PC-9 (cell line): ENCODE measurements around the gene FTO. TPM values are rescaled to one million over a fixed set of nuclear protein-coding genes. Genes with fewer than 3 reads are reported as not detected.

ENCODE experiments used
- BruUV-seq: library from RNA; stranded (reverse); fragments of 400-500 nt; replicated peaks from 2 replicates; lab custom pipeline; 2021; lab: Mats Ljungman, UMichigan
- CTCF ChIA-PET: fragments of 300-600 bp; sonication (Branson Sonifier 250); formaldehyde crosslinking; loops from one replicate; lab custom pipeline; 2022; ENCODE audit warnings: antibody characterized with exemption; lab: Charles Lee
- POLR2A ChIA-PET: fragments of 300-600 bp; sonication (Branson Sonifier 250); formaldehyde crosslinking; loops from one replicate; lab custom pipeline; 2022; ENCODE audit warnings: antibody characterized with exemption; ENCODE audit not compliant: unreplicated experiment; lab: Charles Lee
- DNase-seq, 2 experiments: peaks; one replicate each; pipeline versions ENCODE4 v3.0.0 to v3.0.0-alpha.2; 2015 to 2022; ENCODE audit warnings: mixed read lengths in 1 of 2
- H2AFZ ChIP-seq: fragments of 200-600 bp; sonication (generic); 2 replicates; pipeline ENCODE4 v1.8.1; 2017; ENCODE audit warnings: antibody characterized with exemption
- H3F3A ChIP-seq: fragments of 200-600 bp; sonication (generic); 2 replicates; pipeline ENCODE4 v1.8.1; 2017; ENCODE audit warnings: antibody characterized with exemption, mild to moderate bottlenecking, low read depth; ENCODE audit not compliant: insufficient read depth
- H3K27ac ChIP-seq: fragments of 200-600 bp; sonication (generic); 2 replicates; pipeline ENCODE4 v1.6.1; 2016; ENCODE audit warnings: mixed run types
- H3K27me3 ChIP-seq: fragments of 200-600 bp; sonication (generic); 2 replicates; pipeline ENCODE4 v1.6.1; 2016; ENCODE audit warnings: low read depth, mixed run types; ENCODE audit not compliant: insufficient read depth
- H3K36me3 ChIP-seq: fragments of 200-600 bp; sonication (generic); 2 replicates; pipeline ENCODE4 v1.6.1; 2016; ENCODE audit warnings: low read depth, mixed run types
- H3K4me1 ChIP-seq: fragments of 200-600 bp; sonication (generic); replicated peaks from 2 replicates; pipeline ENCODE4 v1.6.1; 2016; ENCODE audit warnings: mixed run types; ENCODE audit not compliant: insufficient read depth
- H3K4me2 ChIP-seq: fragments of 200-600 bp; sonication (generic); 2 replicates; pipeline ENCODE4 v1.6.1; 2017; ENCODE audit warnings: mixed run types
- H3K4me3 ChIP-seq: fragments of 200-600 bp; sonication (generic); 2 replicates; pipeline ENCODE4 v1.6.1; 2016; ENCODE audit warnings: mixed run types
- H3K79me2 ChIP-seq: fragments of 200-600 bp; sonication (generic); 2 replicates; pipeline ENCODE4 v1.6.1; 2017; ENCODE audit warnings: low read depth, mixed run types
- H3K9me2 ChIP-seq: fragments of 200-600 bp; sonication (generic); 2 replicates; pipeline ENCODE4 v1.8.1; 2017; ENCODE audit warnings: mild to moderate bottlenecking; ENCODE audit not compliant: insufficient read depth
- H3K9me3 ChIP-seq: fragments of 200-600 bp; sonication (generic); 2 replicates; pipeline ENCODE4 v1.8.1; 2016; ENCODE audit warnings: low read depth; ENCODE audit not compliant: insufficient read depth
- H4K20me1 ChIP-seq: fragments of 200-600 bp; sonication (generic); 2 replicates; pipeline ENCODE4 v1.8.1; 2017; ENCODE audit not compliant: insufficient read depth
- EZH2 ChIP-seq: fragments of 200-600 bp; sonication (generic); IDR thresholded peaks from 2 replicates; pipeline ENCODE4 v1.8.0; 2017; ENCODE audit warnings: antibody characterized with exemption, low read depth
- intact Hi-C: fragments of 100-400 bp; cut with micrococcal nuclease; formaldehyde crosslinking; loops from one replicate; pipeline ENCODE4 v1.10.0; 2022; ENCODE audit not compliant: unreplicated experiment
- total RNA-seq: library from RNA; stranded (reverse); gene quantifications from 2 replicates; pipeline ENCODE4 v1.2.3, GENCODE V29; 2021
- TF ChIP-seq, protein P1 (sequence below): fragments of 200-600 bp; sonication (generic); conservative IDR thresholded peaks from 2 replicates; pipeline ENCODE4 v1.6.1; 2017; ENCODE audit warnings: mixed run types, antibody characterized with exemption, mild to moderate bottlenecking, moderate library complexity

FTO gene
- total RNA-seq, 1 experiment from 2014 or later: 58.1 TPM

DNA sequence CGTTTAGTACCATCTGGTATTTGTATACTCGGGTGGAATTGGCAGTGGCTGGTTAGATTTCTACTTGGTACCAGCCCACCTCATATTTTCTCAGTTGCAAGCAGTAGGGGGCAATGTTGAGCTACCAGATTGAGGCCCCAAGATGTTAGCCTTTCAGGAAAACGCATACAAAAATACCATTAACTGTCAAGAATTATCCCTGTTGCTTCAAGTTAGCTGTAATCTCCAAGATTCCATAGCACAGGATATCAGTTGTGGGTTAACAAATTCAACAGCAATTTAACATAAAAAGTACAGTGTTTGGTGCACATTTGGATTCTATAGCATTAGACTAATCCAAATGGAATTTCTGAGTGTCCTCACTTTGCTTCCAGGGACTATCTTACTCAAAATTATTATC is 188.2 kb downstream of the FTO start:
- Histone ChIP-seq H3K9me2 (no peaks in the 10 kb centered on the region), H3K9me3 (no peaks in the 10 kb centered on the region), H2AFZ (no peak overlapping the region), H3K27me3 (no peaks in the 10 kb centered on the region), H3K36me3 (no peaks in the 10 kb centered on the region), H3K27ac (no peak overlapping the region), H3K4me3 (no peak overlapping the region), H3K79me2 (no peaks in the 10 kb centered on the region), H4K20me1 (no peaks in the 10 kb centered on the region), H3K4me1 (peaks cover 32% of the 10 kb centered on the region), H3F3A (peaks cover 18% of the 10 kb centered on the region), H3K4me2 (no peak overlapping the region)
- ChIA-PET POLR2A (no interaction called here), CTCF (interaction anchor here (0.5 to 1.1 kb wide), 3 partner anchors 9 to 116 kb away, joined by 3 to 6 read pairs (median 5); no protein-coding TSS in a partner anchor)
- intact Hi-C loops: loop anchor here (1.0 to 10.0 kb wide), 5 partner anchors 53 to 1065 kb away; no protein-coding TSS in a partner anchor
- TF ChIP-seq EZH2: no peak
- TF ChIP-seq, protein P1, sequence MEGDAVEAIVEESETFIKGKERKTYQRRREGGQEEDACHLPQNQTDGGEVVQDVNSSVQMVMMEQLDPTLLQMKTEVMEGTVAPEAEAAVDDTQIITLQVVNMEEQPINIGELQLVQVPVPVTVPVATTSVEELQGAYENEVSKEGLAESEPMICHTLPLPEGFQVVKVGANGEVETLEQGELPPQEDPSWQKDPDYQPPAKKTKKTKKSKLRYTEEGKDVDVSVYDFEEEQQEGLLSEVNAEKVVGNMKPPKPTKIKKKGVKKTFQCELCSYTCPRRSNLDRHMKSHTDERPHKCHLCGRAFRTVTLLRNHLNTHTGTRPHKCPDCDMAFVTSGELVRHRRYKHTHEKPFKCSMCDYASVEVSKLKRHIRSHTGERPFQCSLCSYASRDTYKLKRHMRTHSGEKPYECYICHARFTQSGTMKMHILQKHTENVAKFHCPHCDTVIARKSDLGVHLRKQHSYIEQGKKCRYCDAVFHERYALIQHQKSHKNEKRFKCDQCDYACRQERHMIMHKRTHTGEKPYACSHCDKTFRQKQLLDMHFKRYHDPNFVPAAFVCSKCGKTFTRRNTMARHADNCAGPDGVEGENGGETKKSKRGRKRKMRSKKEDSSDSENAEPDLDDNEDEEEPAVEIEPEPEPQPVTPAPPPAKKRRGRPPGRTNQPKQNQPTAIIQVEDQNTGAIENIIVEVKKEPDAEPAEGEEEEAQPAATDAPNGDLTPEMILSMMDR: peak; percentile 87
- DNase-seq: peak in 1 of 2 experiments; percentile 47
- no TSS peak for BruUV-seq

DNA sequence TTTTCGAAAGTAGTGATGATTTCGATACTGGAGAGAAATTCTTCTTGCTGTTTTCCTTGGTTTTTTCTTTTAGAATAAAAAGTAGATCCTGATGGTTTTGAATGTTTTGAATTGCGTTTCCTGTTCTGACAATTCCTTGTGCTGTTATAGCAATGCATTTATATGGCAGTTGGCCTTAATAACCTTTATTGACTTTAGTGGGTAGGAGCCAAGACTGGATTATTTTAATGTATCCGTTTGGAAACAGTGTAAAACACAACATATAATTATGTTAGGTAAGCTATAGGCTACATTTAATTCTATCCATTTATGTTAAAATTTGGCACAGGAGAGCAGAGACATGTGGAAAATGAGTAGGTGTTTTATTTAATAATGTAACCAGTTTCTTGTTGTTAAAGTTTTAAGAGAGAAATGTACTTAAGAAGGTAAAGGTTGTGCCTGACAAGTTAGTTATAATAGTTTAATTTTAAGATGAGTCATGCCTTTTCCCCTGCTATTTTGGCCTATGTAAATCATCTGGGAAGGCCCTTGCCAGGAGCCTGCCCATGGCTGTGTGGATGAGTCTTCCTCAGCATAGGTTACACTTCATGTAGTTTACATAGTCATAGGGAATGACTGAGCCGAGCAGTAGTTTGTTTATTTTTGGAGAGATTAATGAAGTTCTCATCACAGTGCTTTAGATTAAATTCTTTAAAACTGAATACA is 189.9 kb downstream of the FTO start:
- Histone ChIP-seq H3K27ac (no peak overlapping the region), H3K36me3 (no peaks in the 10 kb centered on the region), H3K9me3 (no peaks in the 10 kb centered on the region), H3K4me1 (peaks cover 38% of the 10 kb centered on the region), H2AFZ (no peak overlapping the region), H3F3A (peaks cover 18% of the 10 kb centered on the region), H3K79me2 (no peaks in the 10 kb centered on the region), H3K27me3 (no peaks in the 10 kb centered on the region), H3K9me2 (no peaks in the 10 kb centered on the region), H3K4me3 (no peak overlapping the region), H4K20me1 (no peaks in the 10 kb centered on the region), H3K4me2 (peak overlapping the region; percentile 28)
- DNase-seq: peak in 1 of 2 experiments; percentile 56
- POLR2A ChIA-PET: no interaction called here
- intact Hi-C loops: loop anchor here (2.0 to 10.0 kb wide), 4 partner anchors 51 to 1063 kb away; no protein-coding TSS in a partner anchor
- BruUV-seq: no TSS peak
- CTCF ChIA-PET: no interaction called here
- TF ChIP-seq, protein P1: no peak
- no peak for TF ChIP-seq EZH2

DNA sequence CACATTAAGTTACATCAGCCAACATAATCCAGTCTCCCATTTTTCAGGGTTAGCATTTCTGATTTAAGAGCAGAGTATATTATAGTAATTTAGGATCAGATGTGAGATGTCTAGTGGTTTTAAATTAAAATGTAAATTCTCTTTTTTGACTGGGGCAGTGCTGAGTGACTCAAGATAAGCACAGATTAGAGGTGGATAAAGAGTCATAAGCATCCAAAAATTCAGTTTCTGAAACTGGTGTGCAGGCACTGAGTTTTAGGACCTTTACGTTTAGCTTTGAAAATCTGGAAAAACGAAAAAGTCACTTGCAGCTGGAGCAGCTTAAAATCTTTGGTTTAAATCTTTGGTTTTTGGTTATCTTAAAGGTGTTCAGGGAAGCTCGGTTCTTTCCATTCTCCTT is 190.7 kb downstream of the FTO start:
- Histone ChIP-seq H3K9me3 (no peaks in the 10 kb centered on the region), H2AFZ (no peak overlapping the region), H3K36me3 (no peaks in the 10 kb centered on the region), H3K4me1 (peaks cover 46% of the 10 kb centered on the region), H3K9me2 (no peaks in the 10 kb centered on the region), H3K27ac (no peak overlapping the region), H3K79me2 (no peaks in the 10 kb centered on the region), H3K27me3 (no peaks in the 10 kb centered on the region), H3K4me2 (no peak overlapping the region), H3F3A (peaks cover 21% of the 10 kb centered on the region), H3K4me3 (no peak overlapping the region), H4K20me1 (no peaks in the 10 kb centered on the region)
- no peak for DNase-seq
- CTCF ChIA-PET: no interaction called here
- no TSS peak for BruUV-seq
- TF ChIP-seq EZH2: no peak
- TF ChIP-seq, protein P1: no peak
- POLR2A ChIA-PET: no interaction called here
- intact Hi-C loops: loop anchor here (5.0 to 10.0 kb wide), 2 partner anchors 50 to 538 kb away; no protein-coding TSS in a partner anchor
